ENCODE results near the gene RNF17.
"Not testable (repeated sequence)": the region's sequence is repeated elsewhere in the genome, so short reads cannot be mapped to it uniquely, and the experiment has no call there.

RNF17 gene

DNA sequence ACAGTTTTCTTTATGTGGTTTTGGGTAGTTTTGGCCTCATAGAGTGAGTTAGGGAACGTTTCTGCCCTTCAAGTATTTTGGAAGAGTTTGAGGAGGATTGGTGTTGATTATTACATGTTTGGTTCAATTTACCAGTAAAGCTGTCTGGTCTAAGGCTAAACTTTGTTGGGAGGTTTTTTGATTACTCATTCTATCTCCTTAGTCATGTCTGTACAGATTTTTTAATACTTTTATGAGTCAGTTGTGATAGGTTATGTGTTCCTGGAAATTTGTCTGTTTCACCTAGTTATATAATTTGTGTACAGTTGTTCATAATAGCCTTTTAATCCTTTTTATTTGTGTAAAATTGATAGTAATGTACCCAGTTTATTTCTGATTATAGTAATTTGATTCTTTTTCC, 20.4 kb downstream of the RNF17 start:
- no peak overlapping the region for H3K4me3 ChIP-seq (ENCODE audit: insufficient read length, low read depth)
- DNase-seq (ENCODE audit: low read depth, low spot score) = no peak
- no peaks in the 10 kb centered on the region for H3K36me3 ChIP-seq (ENCODE audit: insufficient read depth, insufficient read length, low read length)
- no peaks in the 10 kb centered on the region for H3K9me3 ChIP-seq (ENCODE audit: insufficient read depth, low read length)
- no peaks in the 10 kb centered on the region for H3K27me3 ChIP-seq (ENCODE audit: insufficient read depth, insufficient read length)
- H3K4me1 ChIP-seq (ENCODE audit: insufficient read depth, insufficient read length) = no peaks in the 10 kb centered on the region
- no peak overlapping the region for H3K9ac ChIP-seq (ENCODE audit: insufficient read length, low read depth)
- no peak for TF ChIP-seq SUZ12 (IDR thresholded peaks at IDR 0.05; ENCODE audit: extremely low read depth, insufficient read depth, insufficient read length)
- TF ChIP-seq YY1 (IDR thresholded peaks at IDR 0.05; ENCODE audit: insufficient read depth, insufficient read length) = no peak
- TF ChIP-seq ZNF274 (IDR thresholded peaks at IDR 0.05; ENCODE audit: low read depth, low read length) = no peak

DNA sequence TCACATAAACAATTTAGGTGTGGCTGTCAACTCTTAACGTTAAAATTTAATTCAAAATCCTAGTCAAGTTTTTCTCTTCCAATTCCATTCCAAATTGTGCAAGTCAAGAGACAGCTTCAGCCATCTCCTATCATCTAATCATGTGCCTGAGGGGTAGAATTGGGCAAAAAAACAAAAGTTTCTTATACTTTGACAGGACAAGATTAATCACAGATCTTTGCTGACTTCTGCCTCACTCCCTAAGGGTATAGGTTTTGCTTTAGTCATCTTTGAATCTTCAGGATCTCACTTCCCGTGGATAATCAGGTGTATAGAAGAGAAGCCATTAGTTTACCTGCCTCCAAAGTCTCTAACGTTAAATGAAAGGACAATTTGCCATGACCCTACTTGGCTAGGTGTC, 24.6 kb downstream of the RNF17 start:
- TF ChIP-seq YY1 (IDR thresholded peaks at IDR 0.05; ENCODE audit: insufficient read depth, insufficient read length) (no peak), ZNF274 (IDR thresholded peaks at IDR 0.05; ENCODE audit: low read depth, low read length) (no peak), SUZ12 (IDR thresholded peaks at IDR 0.05; ENCODE audit: extremely low read depth, insufficient read depth, insufficient read length) (no peak)

DNA sequence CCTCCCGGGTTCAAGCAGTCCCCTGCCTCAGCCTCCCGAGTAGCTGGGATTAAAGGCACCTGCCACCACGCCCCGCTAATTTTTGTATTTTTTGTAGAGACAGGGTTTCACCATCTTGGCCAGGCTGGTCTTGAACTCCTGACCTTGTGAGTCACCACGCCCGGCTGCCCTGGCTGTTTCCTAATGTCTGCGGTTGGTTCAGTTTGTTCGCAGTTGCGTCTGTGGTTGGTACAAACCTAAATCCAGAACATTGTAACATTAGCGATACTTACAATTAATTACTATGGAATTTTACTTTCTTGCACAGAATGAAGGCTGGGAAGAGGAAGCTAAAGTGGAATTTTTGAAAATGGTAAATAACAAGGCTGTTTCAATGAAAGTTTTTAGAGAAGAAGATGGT, 38.1 kb downstream of the RNF17 start:
- TF ChIP-seq ZNF274 (IDR thresholded peaks at IDR 0.05; ENCODE audit: low read depth, low read length) (no peak), SUZ12 (IDR thresholded peaks at IDR 0.05; ENCODE audit: extremely low read depth, insufficient read depth, insufficient read length) (no peak), YY1 (IDR thresholded peaks at IDR 0.05; ENCODE audit: insufficient read depth, insufficient read length) (no peak)
- no peak for DNase-seq (ENCODE audit: low read depth, low spot score)
- Histone ChIP-seq H3K4me1 (ENCODE audit: insufficient read depth, insufficient read length) (no peaks in the 10 kb centered on the region), H3K9ac (ENCODE audit: insufficient read length, low read depth) (no peak overlapping the region), H3K9me3 (ENCODE audit: insufficient read depth, low read length) (no peaks in the 10 kb centered on the region), H3K27me3 (ENCODE audit: insufficient read depth, insufficient read length) (no peaks in the 10 kb centered on the region), H3K4me3 (ENCODE audit: insufficient read length, low read depth) (no peak overlapping the region), H3K36me3 (ENCODE audit: insufficient read depth, insufficient read length, low read length) (no peaks in the 10 kb centered on the region)

More for the DNA sequence above, 24.6 kb downstream of the RNF17 start:
- Histone ChIP-seq H3K27me3 (ENCODE audit: insufficient read depth, insufficient read length) (no peaks in the 10 kb centered on the region), H3K9ac (ENCODE audit: insufficient read length, low read depth) (no peak overlapping the region), H3K4me1 (ENCODE audit: insufficient read depth, insufficient read length) (no peaks in the 10 kb centered on the region), H3K36me3 (ENCODE audit: insufficient read depth, insufficient read length, low read length) (no peaks in the 10 kb centered on the region), H3K4me3 (ENCODE audit: insufficient read length, low read depth) (no peak overlapping the region), H3K9me3 (ENCODE audit: insufficient read depth, low read length) (no peaks in the 10 kb centered on the region)
- DNase-seq (ENCODE audit: low read depth, low spot score) = no peak

DNA sequence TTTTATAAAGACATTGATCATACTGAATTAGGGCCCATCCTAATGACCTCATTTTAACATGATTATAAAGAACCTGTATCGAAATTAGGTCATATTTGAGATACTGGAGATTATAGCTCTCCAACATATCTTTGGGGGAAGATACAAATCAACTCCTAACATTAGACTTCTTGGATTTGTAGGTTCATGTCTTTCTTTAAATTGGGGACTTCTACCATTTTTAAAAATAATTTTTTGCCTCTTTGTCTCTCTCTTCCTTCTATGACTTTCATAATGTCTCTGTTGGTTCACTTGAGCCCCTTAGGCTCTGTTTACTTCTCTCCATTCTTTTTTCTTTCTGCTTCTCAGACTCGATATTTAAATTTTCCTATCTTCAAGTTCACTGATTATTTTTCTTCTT, 57.2 kb downstream of the RNF17 start:
- H3K4me3 ChIP-seq (ENCODE audit: insufficient read length, low read depth) = no peak overlapping the region

DNA sequence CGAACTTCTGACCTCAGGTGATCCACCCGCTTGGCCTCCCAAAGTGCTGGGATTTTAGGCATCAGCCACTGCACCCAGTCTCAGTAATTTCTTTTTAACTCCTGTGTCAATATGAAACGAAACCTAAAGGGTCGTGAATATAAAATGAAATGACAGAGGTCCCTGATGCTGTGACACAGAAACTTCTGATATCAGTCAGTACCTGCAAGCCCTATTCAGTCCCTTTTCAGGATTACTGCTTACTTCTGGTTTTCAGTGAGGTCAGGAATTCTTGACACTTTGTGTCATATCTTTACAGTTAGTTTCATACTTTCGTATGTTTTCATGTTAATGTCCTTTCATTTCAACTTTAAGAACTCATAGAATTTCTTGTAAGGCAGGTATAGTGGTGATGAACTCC, 58.7 kb downstream of the RNF17 start:
- Histone ChIP-seq H3K9ac (ENCODE audit: insufficient read length, low read depth) (no peak overlapping the region), H3K27me3 (ENCODE audit: insufficient read depth, insufficient read length) (no peaks in the 10 kb centered on the region), H3K36me3 (ENCODE audit: insufficient read depth, insufficient read length, low read length) (no peaks in the 10 kb centered on the region), H3K4me3 (ENCODE audit: insufficient read length, low read depth) (no peak overlapping the region), H3K9me3 (ENCODE audit: insufficient read depth, low read length) (peaks cover 10% of the 10 kb centered on the region; the same call in 1 of the 2 replicates), H3K4me1 (ENCODE audit: insufficient read depth, insufficient read length) (no peaks in the 10 kb centered on the region)
- TF ChIP-seq SUZ12 (IDR thresholded peaks at IDR 0.05; ENCODE audit: extremely low read depth, insufficient read depth, insufficient read length) = no peak
- DNase-seq (ENCODE audit: low read depth, low spot score) = no peak

More for the DNA sequence above, 57.2 kb downstream of the RNF17 start:
- no peak overlapping the region for H3K9ac ChIP-seq (ENCODE audit: insufficient read length, low read depth)
- no peaks in the 10 kb centered on the region for H3K36me3 ChIP-seq (ENCODE audit: insufficient read depth, insufficient read length, low read length)
- H3K27me3 ChIP-seq (ENCODE audit: insufficient read depth, insufficient read length) = no peaks in the 10 kb centered on the region
- peaks cover 10% of the 10 kb centered on the region; the same call in 1 of the 2 replicates for H3K9me3 ChIP-seq (ENCODE audit: insufficient read depth, low read length)
- no peaks in the 10 kb centered on the region for H3K4me1 ChIP-seq (ENCODE audit: insufficient read depth, insufficient read length)
- no peak for DNase-seq (ENCODE audit: low read depth, low spot score)
- TF ChIP-seq SUZ12 (IDR thresholded peaks at IDR 0.05; ENCODE audit: extremely low read depth, insufficient read depth, insufficient read length) (no peak), YY1 (IDR thresholded peaks at IDR 0.05; ENCODE audit: insufficient read depth, insufficient read length) (no peak), ZNF274 (IDR thresholded peaks at IDR 0.05; ENCODE audit: low read depth, low read length) (no peak)

DNA sequence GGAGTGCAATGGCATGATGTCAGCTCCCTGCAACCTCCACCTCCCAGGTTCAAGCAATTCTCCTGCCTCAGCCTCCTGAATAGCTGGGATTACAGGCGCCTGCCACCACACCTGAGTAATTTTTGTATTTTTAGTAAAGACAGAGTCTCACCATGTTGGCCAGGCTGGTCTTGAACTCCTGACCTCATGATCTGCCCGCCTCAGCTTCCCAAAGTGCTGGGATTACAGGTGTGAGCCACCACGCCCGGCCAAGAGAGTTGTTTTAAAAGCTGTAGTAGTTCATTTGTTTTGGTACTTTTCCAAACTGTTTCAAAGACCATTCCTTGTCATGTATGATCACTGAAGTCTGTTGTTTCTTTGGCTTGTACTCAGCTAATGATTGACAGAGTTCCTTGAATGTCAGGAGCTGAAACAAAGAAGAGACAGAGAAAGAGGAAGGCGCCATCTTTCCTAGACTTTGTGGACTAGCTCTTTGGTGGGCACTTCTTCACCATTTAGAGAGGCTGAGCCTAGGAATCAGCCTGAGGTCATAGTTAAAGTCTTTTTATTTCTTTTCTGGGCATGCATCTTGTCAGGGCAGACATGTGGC, 59.2 kb downstream of the RNF17 start:
- not testable (repeated sequence) for H3K4me3 ChIP-seq (ENCODE audit: insufficient read length, low read depth); H3K27me3 ChIP-seq (ENCODE audit: insufficient read depth, insufficient read length); H3K9ac ChIP-seq (ENCODE audit: insufficient read length, low read depth); H3K36me3 ChIP-seq (ENCODE audit: insufficient read depth, insufficient read length, low read length); DNase-seq (ENCODE audit: low read depth, low spot score); H3K4me1 ChIP-seq (ENCODE audit: insufficient read depth, insufficient read length); H3K9me3 ChIP-seq (ENCODE audit: insufficient read depth, low read length)

DNA sequence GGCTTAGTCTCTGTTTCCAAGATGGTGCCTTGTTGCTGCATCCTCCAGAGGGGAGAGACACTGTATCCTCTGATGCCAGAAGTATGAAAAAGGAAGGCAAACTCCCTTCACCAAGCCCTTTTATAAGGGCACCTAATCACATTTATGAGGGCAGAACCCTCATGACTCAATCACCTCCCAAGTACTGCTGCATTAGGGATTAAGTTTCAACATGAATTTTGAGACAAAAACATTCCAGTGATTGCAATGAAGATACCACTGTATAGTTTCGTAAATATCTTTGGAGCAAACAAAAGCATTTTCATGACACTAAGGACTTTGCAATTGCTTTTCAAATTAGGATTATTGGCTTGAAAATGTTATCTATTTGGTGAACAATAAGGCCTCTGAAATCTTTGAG, 63.8 kb downstream of the RNF17 start:
- DNase-seq (ENCODE audit: low read depth, low spot score) = no peak
- no peaks in the 10 kb centered on the region for H3K27me3 ChIP-seq (ENCODE audit: insufficient read depth, insufficient read length)
- H3K36me3 ChIP-seq (ENCODE audit: insufficient read depth, insufficient read length, low read length) = no peaks in the 10 kb centered on the region
- TF ChIP-seq SUZ12 (IDR thresholded peaks at IDR 0.05; ENCODE audit: extremely low read depth, insufficient read depth, insufficient read length) (no peak), YY1 (IDR thresholded peaks at IDR 0.05; ENCODE audit: insufficient read depth, insufficient read length) (no peak), ZNF274 (IDR thresholded peaks at IDR 0.05; ENCODE audit: low read depth, low read length) (no peak)
- no peak overlapping the region for H3K9ac ChIP-seq (ENCODE audit: insufficient read length, low read depth)
- H3K4me1 ChIP-seq (ENCODE audit: insufficient read depth, insufficient read length) = no peaks in the 10 kb centered on the region
- H3K9me3 ChIP-seq (ENCODE audit: insufficient read depth, low read length) = no peaks in the 10 kb centered on the region
- H3K4me3 ChIP-seq (ENCODE audit: insufficient read length, low read depth) = no peak overlapping the region
